Glutamatergic neuron (in vitro differentiated cells): ENCODE data around the gene RAB37. TPM values are rescaled to one million over a fixed set of nuclear protein-coding genes. Genes with fewer than 3 reads are reported as not detected.

Source experiments
- DNase-seq: peaks from one replicate; pipeline ENCODE4 v3.0.0; 2022
- H3K27ac Mint-ChIP-seq: one replicate; pipeline ENCODE4 v1.8.0; 2020; ENCODE audit warnings: mild to moderate bottlenecking, mixed read lengths, inconsistent platforms; ENCODE audit not compliant: unreplicated experiment
- H3K27me3 Mint-ChIP-seq: one replicate; pipeline ENCODE4 v1.8.0; 2020; ENCODE audit warnings: mild to moderate bottlenecking, moderate library complexity, mixed read lengths, inconsistent platforms; ENCODE audit not compliant: unreplicated experiment
- H3K36me3 Mint-ChIP-seq: one replicate; pipeline ENCODE4 v1.8.0; 2020; ENCODE audit warnings: mild to moderate bottlenecking, mixed read lengths, inconsistent platforms; ENCODE audit not compliant: unreplicated experiment
- H3K4me1 Mint-ChIP-seq: one replicate; pipeline ENCODE4 v1.8.0; 2020; ENCODE audit warnings: mild to moderate bottlenecking, low read depth, mixed read lengths, inconsistent platforms; ENCODE audit not compliant: unreplicated experiment
- H3K4me3 Mint-ChIP-seq: one replicate; pipeline ENCODE4 v1.8.0; 2020; ENCODE audit warnings: mild to moderate bottlenecking, mixed read lengths, inconsistent platforms; ENCODE audit not compliant: unreplicated experiment
- H3K9me3 Mint-ChIP-seq: one replicate; pipeline ENCODE4 v1.8.0; 2020; ENCODE audit warnings: mild to moderate bottlenecking, moderate library complexity, mixed read lengths, inconsistent platforms; ENCODE audit not compliant: unreplicated experiment
- CTCF ChIP-seq: fragments of 200-600 bp; sonication (generic); IDR thresholded peaks from one replicate; pipeline ENCODE4 v1.5.0; 2021; ENCODE audit not compliant: partially characterized antibody, unreplicated experiment
- total RNA-seq: library from RNA; stranded (reverse); fragmentation: NEBNext Ultra II Directional; extraction: Animal tissue kit (Norgen Biotek cat#: 25700); gene quantifications from one replicate; pipeline ENCODE4 v1.2.1, GENCODE V29; 2021; ENCODE audit not compliant: unreplicated experiment

RAB37 gene
- total RNA-seq, 1 donor from 2014 or later = 2.1 TPM

DNA sequence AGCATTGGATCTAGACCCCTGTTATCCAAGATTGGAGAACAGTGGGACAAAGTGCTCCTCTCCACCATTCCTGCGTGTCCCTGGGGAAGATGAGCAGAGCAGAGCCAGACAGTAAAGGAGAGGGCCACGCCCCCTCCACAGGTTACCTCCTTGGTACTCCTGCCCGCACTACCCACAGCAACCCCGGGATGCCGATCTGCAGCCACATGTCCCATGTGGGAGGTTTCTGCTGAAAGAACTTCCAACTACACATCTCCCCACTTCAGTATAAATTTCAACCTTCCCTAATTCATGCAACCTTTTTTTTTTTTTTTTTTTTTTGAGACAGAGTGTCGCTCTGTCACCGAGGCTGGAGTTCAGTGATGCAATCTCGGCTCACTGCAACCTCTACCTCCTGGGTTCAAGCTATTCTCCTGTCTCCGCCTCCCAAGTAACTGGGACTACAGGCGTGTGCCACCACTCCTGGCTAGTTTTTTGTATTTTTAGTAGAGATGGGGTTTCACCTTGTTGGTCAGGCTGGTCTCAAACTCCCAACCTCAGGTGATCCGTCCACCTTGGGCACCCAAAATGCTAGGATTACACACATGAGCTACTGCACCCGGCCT, 2.3 kb downstream of the RAB37 start:
- no peak for TF ChIP-seq CTCF
- no peak for DNase-seq
- H3K36me3 Mint-ChIP-seq = no peaks in the 10 kb centered on the region
- H3K4me1 Mint-ChIP-seq = peaks cover 4% of the 10 kb centered on the region
- no peak overlapping the region for H3K4me3 Mint-ChIP-seq
- H3K9me3 Mint-ChIP-seq = peaks cover 7% of the 10 kb centered on the region
- peaks cover 12% of the 10 kb centered on the region for H3K27me3 Mint-ChIP-seq
- H3K27ac Mint-ChIP-seq = no peak overlapping the region

- Mint-ChIP-seq H3K27me3 (peaks cover 12% of the 10 kb centered on the region), H3K27ac (peak overlapping the region; percentile 64), H3K36me3 (no peaks in the 10 kb centered on the region), H3K9me3 (peaks cover 5% of the 10 kb centered on the region), H3K4me1 (peaks cover 4% of the 10 kb centered on the region), H3K4me3 (no peak overlapping the region)
- TF ChIP-seq CTCF = no peak
- DNase-seq = no peak
Observed at GRCh38 chr17:74740173-74740572, 3.1 kb downstream of the RAB37 start.

GRCh38 chr17:74740641-74741387, 3.8 kb downstream of the RAB37 start:
- Mint-ChIP-seq H3K4me3 (no peak overlapping the region), H3K27me3 (peaks cover 12% of the 10 kb centered on the region), H3K27ac (no peak overlapping the region), H3K36me3 (no peaks in the 10 kb centered on the region), H3K4me1 (peaks cover 4% of the 10 kb centered on the region), H3K9me3 (peaks cover 5% of the 10 kb centered on the region)
- no peak for DNase-seq
- TF ChIP-seq CTCF = no peak

DNA sequence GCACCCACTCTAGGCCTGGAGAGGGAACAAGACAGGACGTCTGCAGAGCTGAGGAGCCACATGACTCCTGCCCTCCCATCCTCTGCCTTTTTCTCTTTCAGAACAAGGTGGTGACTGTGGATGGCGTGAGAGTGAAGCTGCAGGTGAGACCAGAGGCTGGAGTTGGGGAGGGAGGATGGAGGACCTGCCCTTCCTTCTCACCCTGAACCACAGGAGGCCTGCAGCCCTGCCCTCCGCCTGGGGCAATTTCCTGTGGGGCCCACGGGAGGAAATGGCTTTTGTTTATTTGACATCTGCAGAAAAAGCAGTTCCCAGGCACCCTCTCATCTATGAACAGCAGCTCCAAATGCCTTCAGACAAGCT, 5.1 kb downstream of the RAB37 start:
- Mint-ChIP-seq H3K4me3 (no peak overlapping the region), H3K4me1 (peaks cover 6% of the 10 kb centered on the region), H3K27ac (no peak overlapping the region), H3K27me3 (peaks cover 9% of the 10 kb centered on the region), H3K9me3 (peaks cover 5% of the 10 kb centered on the region), H3K36me3 (no peaks in the 10 kb centered on the region)
- DNase-seq = no peak
- TF ChIP-seq CTCF = no peak

DNA sequence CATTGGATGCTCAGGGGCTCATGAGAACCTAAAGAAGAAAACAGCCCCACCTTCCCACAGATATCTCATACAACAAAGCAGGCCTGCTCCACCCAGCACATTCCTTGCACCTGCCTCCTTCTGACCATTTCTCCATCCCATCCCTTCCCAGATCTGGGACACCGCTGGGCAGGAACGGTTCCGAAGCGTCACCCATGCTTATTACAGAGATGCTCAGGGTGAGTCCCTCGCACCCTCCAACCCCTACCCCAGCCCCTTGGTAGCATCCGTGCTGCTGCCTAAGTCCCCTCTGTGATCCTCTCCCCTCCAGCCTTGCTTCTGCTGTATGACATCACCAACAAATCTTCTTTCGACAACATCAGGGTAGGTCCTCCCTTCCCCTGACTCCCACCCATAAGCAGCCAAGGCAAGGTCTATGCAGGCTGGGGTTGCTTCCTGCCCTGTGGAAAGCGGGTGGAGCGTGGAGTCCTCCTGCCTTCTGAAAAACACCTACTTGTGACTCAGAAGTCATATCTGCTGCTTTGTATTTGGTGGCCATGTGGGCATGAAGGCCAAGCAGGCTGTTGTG, 6.0 kb downstream of the RAB37 start:
- no peak overlapping the region for H3K27ac Mint-ChIP-seq

More for the DNA sequence above, 6.0 kb downstream of the RAB37 start:
- Mint-ChIP-seq H3K4me1 (peaks cover 6% of the 10 kb centered on the region), H3K27me3 (peaks cover 9% of the 10 kb centered on the region), H3K9me3 (peaks cover 5% of the 10 kb centered on the region), H3K36me3 (no peaks in the 10 kb centered on the region), H3K4me3 (no peak overlapping the region)
- no peak for TF ChIP-seq CTCF
- DNase-seq = no peak
